ENCODE results near the gene ENGASE. TPM values are rescaled to one million over a fixed set of nuclear protein-coding genes. Genes with fewer than 3 reads are reported as not detected.
"Not testable (repeated sequence)": the region's sequence is repeated elsewhere in the genome, so short reads cannot be mapped to it uniquely, and the experiment has no call there.

The ENGASE gene
- total RNA-seq, 2 donors from 2014 or later = 50.0 to 75.9 TPM

- Histone ChIP-seq H3K27ac (no peak overlapping the region), H3K27me3 (replicated peaks; ENCODE audit: insufficient read depth) (no peaks in the 10 kb centered on the region), H3K4me3 (no peak overlapping the region), H3K9me3 (no peaks in the 10 kb centered on the region), H3K4me1 (ENCODE audit: control insufficient read depth in 1 of 2, low read depth in 2 of 2) (peaks cover 11 to 25% of the 10 kb centered on the region in 2 donors), H3K36me3 (no peaks in the 10 kb centered on the region)
- no peak for ATAC-seq (ENCODE audit: insufficient number of reproducible peaks, low FRiP score, low read depth)
- DNase-seq (ENCODE audit: low spot score) = no peak
- no peak for TF ChIP-seq CTCF (IDR thresholded peaks at IDR 0.05)
These were observed 3.4 kb upstream of the ENGASE start for GRCh38 chr17:79071161-79071740.

- Histone ChIP-seq H3K27me3 (replicated peaks; ENCODE audit: insufficient read depth) (no peaks in the 10 kb centered on the region), H3K36me3 (peaks cover under 1% of the 10 kb centered on the region), H3K9me3 (no peaks in the 10 kb centered on the region), H3K27ac (no peak overlapping the region), H3K4me1 (ENCODE audit: control insufficient read depth in 1 of 2, low read depth in 2 of 2) (peaks cover 11 to 28% of the 10 kb centered on the region in 2 donors), H3K4me3 (no peak overlapping the region)
- TF ChIP-seq CTCF (IDR thresholded peaks at IDR 0.05) = no peak
- no peak for DNase-seq (ENCODE audit: low spot score)
- no peak for ATAC-seq (ENCODE audit: insufficient number of reproducible peaks, low FRiP score, low read depth)
These were observed 2.1 kb upstream of the ENGASE start for GRCh38 chr17:79072544-79072943.

- no peak for TF ChIP-seq CTCF (IDR thresholded peaks at IDR 0.05)
- Histone ChIP-seq H3K9me3 (no peaks in the 10 kb centered on the region), H3K27me3 (replicated peaks; ENCODE audit: insufficient read depth) (no peaks in the 10 kb centered on the region), H3K4me1 (ENCODE audit: control insufficient read depth in 1 of 2, low read depth in 2 of 2) (peaks cover 11 to 28% of the 10 kb centered on the region in 2 donors), H3K27ac (peak overlapping the region; percentile 67 to 76), H3K36me3 (peaks cover 3% of the 10 kb centered on the region), H3K4me3 (no peak overlapping the region)
- ATAC-seq (ENCODE audit: insufficient number of reproducible peaks, low FRiP score, low read depth) (no peak), DNase-seq (ENCODE audit: low spot score) (no peak)
These were observed 1.5 kb upstream of the ENGASE start for GRCh38 chr17:79073016-79073705.

GRCh38 chr17:79073706-79074088, 927 bp upstream of the ENGASE start:
- Histone ChIP-seq H3K36me3 (peaks cover 7% of the 10 kb centered on the region), H3K27ac (peak overlapping the region; percentile 67 to 76), H3K27me3 (replicated peaks; ENCODE audit: insufficient read depth) (no peaks in the 10 kb centered on the region), H3K4me3 (no peak overlapping the region), H3K4me1 (ENCODE audit: control insufficient read depth in 1 of 2, low read depth in 2 of 2) (peaks cover 11 to 28% of the 10 kb centered on the region in 2 donors), H3K9me3 (no peaks in the 10 kb centered on the region)
- no peak for TF ChIP-seq CTCF (IDR thresholded peaks at IDR 0.05)
- ATAC-seq (ENCODE audit: insufficient number of reproducible peaks, low FRiP score, low read depth) (peak; percentile 29), DNase-seq (ENCODE audit: low spot score) (no peak)

GRCh38 chr17:79074121-79074648, 439 bp upstream of the ENGASE start:
- not testable (repeated sequence) for H3K36me3 ChIP-seq; ATAC-seq (ENCODE audit: insufficient number of reproducible peaks, low FRiP score, low read depth); DNase-seq (ENCODE audit: low spot score); H3K27me3 ChIP-seq (replicated peaks; ENCODE audit: insufficient read depth); H3K9me3 ChIP-seq
- Histone ChIP-seq H3K27ac (peak overlapping the region; percentile 67 to 76), H3K4me3 (peak overlapping the region; percentile 93), H3K4me1 (ENCODE audit: control insufficient read depth in 1 of 2, low read depth in 2 of 2) (peaks cover 11 to 28% of the 10 kb centered on the region in 2 donors)

Data from thoracic aorta (tissue), 2 donors.